T-helper 2 cell (primary cell): ENCODE measurements around the gene LRFN4.
A peak's percentile ranks its signal among the peaks of the same experiment; 100 is the strongest.

ENCODE experiments used
- DNase-seq, 5 experiments: peaks; one replicate each; pipeline versions ENCODE4 v3.0.0 to v3.0.0-alpha.2; 2012 to 2022

LRFN4 gene

DNA sequence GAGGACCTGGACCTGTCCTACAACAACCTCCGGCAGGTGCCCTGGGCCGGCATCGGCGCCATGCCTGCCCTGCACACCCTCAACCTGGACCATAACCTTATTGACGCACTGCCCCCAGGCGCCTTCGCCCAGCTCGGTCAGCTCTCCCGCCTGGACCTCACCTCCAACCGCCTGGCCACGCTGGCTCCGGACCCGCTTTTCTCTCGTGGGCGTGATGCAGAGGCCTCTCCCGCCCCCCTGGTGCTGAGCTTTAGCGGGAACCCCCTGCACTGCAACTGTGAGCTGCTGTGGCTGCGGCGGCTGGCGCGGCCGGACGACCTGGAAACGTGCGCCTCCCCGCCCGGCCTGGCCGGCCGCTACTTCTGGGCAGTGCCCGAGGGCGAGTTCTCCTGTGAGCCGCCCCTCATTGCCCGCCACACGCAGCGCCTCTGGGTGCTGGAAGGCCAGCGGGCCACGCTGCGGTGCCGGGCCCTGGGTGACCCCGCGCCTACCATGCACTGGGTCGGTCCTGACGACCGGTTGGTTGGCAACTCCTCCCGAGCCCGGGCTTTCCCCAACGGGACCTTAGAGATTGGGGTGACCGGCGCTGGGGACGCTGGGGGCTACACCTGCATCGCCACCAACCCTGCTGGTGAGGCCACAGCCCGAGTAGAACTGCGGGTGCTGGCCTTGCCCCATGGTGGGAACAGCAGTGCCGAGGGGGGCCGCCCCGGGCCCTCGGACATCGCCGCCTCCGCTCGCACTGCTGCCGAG is 1.5 kb downstream of the LRFN4 start:
- no peak for DNase-seq

DNA sequence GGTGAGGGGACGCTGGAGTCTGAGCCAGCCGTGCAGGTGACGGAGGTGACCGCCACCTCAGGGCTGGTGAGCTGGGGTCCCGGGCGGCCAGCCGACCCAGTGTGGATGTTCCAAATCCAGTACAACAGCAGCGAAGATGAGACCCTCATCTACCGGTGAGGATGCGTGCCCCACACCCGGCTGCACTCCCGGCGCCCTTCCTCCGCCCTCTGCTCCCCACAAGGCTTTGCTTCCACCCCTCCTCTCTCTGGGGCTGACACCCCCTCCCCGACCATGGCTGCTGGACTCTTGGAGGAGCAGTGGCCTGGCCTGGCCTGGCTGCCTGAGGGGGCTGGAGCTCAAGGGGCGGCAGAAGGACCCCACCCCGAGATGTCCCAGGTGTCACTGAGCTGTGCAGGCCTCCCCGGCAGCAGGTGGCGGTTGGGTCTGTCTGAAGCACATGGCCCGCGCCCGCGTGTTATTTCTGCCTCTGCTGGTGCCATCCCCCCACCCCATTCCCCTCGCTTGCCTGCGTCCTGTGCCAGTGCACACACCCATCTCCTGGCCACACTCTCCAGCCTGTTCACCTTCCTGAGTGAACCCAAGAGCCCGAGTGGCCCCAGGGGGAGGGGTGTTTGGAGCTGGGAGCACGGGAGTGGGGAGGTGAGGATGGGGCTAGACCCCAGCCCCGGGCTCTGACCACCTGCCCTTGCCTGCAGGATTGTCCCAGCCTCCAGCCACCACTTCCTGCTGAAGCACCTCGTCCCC is 2.2 kb downstream of the LRFN4 start:
- DNase-seq: no peak

DNA sequence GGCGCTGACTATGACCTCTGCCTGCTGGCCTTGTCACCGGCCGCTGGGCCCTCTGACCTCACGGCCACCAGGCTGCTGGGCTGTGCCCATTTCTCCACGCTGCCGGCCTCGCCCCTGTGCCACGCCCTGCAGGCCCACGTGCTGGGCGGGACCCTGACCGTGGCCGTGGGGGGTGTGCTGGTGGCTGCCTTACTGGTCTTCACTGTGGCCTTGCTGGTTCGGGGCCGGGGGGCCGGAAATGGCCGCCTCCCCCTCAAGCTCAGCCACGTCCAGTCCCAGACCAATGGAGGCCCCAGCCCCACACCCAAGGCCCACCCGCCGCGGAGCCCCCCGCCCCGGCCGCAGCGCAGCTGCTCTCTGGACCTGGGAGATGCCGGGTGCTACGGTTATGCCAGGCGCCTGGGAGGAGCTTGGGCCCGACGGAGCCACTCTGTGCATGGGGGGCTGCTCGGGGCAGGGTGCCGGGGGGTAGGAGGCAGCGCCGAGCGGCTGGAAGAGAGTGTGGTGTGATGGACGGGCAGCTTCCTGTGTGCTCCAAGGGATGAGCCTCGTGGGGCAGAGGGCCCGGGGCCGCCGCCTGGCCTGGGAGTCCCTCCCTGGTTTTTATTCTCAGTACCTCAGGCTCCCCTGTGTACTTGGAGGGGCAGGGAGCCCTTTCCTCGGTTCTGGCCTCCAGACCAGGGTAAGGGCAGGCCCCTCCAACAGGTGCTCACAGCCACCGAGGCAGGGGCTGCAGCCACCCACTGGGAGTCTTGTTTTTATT is 3.0 kb downstream of the LRFN4 start:
- DNase-seq: no peak

DNA sequence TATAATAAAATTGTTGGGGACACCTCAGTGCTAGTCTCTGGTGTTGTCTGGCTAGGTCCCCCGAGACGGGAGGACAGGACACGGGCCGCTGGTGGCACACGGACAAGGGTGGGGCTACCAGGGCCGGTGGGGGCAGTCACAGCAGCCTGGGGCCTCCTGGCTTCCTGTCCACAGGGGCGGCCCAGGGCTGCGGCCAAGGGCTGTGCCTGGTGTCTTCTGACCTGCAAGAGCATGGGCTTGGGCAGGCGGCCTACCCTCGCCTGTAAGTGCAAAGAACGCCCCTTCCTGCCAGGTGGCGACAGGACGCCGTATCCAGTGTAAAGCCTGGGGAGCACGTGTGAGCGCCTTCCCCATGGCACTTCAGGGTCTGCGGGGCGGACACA is 3.6 kb downstream of the LRFN4 start:
- no peak for DNase-seq

DNA sequence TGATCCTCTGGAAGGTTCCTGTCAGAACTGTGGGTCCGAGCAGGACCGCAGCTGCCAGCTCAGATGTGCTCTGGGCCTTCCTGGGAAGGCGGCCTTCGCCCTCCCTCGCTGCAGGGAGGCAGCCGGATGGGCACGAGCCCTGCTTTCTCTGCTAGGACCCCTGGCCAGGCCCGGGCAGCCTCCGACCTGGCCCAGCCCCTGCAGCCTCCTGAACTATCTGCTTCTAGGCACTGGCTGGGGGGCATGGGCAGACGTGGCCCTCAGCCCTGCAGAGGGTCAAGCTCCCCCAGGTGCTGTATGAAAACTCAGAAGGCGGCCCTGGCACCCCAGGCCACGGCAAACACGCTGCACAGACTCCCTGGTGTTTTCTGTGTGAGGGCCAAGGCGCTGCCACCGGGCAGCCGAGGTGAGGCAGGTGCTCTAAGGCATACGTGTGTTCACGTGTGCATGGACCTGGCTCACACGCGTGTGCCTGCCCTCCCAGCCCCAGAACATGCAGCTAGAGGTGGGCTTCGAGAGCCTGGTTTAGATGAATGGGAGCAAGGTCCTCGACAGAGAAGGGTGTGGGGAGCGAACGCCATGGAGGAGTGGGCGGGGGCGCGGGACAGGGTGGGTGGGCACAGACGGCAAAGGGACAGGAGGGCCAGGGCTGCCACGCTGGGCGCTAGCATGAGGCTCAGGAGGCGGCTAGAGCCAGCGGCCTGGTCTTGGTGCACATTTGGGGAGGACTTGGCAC is 4.3 kb downstream of the LRFN4 start:
- DNase-seq: no peak

DNA sequence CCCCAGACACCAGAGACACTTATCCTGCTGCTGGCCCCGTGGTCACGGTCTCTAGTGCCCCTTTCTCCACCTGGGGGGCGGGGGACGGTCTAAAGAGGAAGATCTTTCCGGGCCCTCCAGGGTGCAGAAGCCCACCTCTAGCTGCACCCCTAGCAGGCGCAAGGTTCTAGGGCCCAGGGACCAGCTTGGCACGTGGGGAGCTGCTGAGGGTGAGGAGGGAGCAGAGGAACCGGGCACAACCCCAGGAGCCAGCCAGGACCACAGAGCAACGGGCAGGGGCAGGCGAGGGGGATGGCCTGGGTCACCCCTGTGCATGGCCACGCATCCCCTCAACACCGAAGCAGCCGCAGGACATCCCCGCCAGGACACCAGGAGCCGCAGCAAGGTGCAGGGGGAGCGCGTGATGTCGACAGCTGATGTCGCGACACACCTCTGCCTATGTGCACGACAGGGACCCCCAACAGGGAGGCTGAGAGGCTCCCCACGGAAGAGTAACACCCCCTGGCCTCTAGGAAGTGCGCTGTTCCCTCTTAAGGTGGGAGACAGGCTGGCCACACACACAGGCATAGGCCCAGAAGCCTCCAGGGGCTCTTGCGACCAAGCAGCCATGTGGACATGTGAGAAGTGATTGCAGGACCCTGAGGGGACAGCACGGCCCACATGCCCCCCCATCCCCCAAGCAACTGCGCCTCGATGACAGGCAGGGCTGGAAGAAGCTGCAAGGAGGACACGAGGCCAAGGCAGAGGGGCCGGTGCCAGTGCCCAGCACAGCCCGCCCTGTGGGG is 5.1 kb downstream of the LRFN4 start:
- no peak for DNase-seq

DNA sequence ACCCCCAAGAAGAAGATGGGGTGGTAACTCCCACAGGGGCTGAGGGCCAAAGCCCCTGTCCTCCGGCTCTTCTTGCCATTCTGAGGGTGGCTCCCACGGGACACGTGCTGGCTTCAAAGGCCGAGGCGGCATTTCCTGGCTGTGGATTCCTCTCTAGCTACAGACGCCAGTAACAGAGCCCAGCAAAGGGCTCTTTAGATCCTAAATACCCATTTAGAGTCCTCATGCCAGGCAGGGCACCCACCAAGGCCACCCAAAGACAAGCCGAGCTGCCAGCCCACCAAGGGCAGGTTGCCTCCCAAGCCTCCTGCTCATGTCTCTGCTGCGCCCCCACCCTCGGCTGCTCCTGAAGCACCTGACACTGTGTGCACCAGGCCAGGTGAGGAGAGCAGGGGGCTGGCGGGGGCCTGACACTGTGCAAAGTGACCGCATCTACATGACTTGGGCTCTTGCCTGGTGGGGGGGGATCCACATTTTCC is 5.7 kb downstream of the LRFN4 start:
- DNase-seq: no peak

DNA sequence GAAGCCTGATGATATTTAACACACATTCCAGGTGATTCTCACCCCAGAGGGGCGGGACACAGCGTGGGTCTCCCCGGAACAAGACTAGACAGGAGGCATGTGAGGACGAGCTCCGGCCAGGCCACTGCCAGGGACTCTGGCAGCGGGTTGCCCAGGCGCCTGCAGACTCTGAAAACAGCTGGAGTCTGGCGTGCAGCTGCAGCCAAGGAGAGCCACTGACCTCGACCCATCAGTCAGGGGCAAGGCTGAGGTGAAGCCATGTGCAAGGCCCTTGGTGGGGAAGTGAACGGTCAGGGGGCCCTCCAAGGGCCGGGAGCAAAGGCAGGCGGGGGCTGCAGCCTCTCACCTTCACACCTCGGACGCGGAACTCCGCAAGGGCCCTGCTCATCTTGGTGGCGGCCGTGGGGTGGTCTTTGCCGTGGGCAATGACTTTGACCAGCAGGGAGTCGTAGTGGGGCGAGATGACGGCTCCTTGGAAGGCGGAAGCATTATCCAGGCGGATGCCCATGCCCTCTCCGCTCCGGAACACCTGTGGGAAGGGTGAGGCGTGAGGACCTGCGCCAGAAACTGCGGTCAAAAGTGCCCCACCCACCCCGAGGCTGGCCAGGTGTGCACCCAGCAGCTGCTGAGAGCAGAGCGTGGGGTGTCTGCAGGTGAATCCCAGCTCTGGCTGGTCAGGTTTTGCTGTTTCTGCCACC is 6.7 kb downstream of the LRFN4 start:
- no peak for DNase-seq

DNA sequence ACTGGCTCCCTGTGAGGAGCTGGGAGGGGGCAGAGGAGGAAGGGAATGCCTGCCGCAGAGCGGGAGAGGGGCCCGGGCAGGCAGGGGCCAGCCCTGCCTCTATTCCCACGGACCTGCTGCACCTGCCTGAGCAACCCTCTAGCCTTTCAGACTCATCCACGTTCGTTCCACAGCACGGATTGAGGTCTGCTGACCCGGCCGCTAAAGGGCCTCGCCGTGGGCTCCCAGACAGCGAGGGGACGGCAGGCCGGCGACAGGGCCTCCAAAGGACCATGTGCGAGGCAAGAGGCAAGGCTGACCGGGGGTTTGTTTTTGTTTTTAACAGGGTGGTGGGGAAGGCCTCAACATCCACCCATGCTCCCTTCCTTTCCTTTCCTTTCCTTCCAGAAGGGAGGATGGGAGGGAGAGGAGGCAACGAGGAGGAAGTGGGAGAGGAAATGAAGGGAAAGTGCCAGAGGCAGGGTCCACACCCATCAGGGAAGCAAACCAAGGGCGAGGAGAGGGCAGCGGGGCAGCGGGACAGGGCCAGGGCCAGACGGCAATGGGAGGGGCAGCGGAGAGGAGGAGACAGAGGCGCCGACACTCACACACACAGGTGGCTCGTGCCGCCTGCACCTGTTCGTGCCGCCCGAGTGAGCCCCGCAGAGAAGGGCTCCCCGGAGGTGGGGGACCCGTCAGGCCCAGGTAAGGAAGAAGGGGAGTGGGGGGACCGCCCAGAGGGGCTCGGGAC is 7.5 kb downstream of the LRFN4 start:
- DNase-seq: no peak

DNA sequence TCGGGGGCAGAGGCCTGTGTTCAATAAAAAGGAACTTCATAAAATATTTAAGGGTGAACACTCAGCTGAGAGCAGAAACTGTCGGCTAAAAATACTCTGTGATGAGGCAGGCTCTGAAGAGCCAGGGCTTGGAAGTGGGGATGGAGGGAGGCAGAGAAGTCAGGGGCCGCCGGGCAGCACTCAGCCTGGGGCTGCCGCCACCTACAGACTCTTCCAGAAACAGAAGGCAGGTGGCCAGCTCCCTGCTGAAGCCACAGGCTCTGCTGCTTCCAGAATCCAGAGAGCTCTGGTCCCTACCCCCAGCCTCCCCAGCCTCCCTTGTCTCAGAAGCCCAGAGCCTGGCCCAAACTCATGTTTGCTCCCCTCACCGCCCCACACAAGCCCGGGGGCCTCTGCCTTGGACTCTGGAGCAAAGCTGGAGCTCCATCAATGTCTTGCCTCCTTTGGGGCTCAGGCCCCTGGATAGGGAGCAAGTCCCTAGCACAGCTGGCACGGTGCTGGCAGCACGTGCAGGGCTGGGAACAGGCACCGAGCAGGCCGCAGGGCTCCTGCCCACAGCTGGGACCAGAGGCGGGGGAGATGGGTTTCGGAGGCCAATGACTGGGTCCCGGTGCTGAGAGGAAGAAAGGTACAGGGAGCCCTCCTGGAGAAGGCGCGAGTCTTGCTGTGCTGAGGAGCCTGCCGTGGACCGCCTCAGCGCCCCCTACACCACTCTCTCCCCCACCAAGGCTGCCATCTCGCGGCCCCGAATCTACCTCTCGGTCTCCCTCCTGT is 8.2 kb downstream of the LRFN4 start:
- no peak for DNase-seq

DNA sequence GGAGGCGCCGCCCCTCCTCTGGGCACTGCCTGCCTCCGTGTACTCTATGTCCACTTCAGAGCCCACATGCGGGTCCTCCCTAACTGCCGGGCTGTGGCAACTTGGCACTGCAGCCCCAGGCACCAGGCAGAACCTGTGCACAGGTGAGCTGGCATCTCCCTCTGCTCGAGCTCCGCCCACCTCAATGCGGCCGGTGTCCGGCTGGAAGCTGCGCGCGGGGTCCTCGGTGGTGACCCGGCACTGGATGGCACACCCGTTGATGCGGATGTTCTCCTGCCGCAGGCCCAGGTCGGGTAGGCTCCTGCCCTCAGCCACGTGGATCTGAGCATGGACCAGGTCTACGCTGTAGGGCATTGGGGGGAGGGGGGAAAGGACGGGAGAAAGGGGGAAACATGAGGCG is 9.1 kb downstream of the LRFN4 start:
- DNase-seq: no peak

DNA sequence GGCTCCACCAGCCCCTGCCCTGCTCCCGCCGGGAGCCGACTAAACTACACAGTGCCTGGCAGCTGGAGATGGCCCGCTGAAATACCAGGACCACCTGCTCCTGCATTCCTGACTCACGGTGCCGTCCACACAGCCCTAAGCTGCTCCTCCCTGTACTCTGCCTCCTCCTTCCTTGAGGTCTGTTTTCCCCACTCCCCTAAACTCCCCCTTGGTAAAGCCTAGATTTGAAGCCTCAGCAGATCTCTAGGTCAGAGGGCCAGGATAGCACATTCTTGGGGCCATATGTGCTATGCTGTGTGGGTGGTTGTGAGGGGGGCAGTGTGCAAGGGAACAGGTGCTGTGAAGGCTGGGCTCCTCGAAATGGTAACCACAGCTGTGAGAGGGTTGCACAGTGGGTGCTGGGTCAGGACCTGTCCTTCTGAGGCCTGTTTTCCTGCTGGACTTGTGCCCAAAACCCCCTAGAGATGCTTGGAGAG is 9.7 kb downstream of the LRFN4 start:
- no peak for DNase-seq

DNA sequence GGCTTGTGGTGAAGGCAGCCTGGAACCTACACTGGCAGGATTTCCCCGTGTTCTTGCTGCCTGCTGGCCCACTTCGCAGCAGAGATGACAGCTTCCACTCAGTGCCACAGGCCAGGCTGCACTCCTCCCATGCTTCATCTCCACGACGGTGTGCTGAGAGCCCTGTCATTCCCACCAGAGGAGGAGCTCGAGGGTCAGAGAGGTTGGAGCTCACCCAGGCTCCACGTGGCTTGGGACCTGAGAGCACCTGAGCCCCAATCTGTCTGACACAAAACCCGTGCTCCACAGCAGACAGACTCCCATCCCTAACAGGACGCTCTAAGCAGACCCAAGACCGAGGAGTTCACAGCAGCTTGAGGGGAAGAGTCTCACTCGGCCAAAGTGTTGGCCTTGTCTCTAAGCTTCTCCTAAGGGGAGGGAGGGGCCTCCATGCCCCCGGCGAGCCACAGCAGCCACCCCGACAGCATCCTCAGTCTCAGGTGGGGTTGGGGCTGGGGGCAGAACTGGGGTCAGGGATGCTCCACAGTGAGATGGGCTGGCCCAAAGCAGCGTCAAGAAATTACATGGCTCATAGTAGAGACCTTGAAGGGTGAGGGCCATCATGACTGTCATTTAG is 10.7 kb downstream of the LRFN4 start:
- no peak for DNase-seq

DNA sequence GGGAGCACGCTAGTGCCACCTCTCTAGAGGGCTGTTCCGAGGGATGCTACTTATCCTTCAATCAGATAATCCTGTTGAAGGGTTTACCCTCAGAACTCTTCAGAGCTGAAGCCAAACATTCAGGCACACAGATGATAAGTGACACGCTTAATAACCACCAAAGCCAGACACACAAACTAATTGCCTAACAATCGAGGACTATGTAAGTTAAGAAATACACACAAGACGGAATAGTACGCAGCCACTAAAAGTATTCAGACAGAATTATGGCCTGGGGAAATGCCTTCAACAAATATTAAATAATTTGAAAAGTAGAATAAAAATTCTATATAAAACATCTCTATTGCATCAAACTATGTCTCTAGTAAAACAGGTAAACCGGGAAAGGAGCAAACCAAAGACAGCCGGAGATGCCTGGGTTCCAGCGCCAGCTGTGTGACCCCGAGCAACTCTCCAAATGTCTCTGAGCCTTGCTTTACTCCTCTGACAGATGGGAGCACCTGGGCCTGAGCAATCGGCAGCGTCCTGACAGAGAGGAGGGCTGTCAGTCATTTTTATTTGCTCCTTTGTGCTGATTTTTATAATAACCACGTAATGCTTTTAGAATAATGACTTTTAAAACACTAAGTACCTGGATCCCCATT is 11.3 kb downstream of the LRFN4 start:
- no peak for DNase-seq

DNA sequence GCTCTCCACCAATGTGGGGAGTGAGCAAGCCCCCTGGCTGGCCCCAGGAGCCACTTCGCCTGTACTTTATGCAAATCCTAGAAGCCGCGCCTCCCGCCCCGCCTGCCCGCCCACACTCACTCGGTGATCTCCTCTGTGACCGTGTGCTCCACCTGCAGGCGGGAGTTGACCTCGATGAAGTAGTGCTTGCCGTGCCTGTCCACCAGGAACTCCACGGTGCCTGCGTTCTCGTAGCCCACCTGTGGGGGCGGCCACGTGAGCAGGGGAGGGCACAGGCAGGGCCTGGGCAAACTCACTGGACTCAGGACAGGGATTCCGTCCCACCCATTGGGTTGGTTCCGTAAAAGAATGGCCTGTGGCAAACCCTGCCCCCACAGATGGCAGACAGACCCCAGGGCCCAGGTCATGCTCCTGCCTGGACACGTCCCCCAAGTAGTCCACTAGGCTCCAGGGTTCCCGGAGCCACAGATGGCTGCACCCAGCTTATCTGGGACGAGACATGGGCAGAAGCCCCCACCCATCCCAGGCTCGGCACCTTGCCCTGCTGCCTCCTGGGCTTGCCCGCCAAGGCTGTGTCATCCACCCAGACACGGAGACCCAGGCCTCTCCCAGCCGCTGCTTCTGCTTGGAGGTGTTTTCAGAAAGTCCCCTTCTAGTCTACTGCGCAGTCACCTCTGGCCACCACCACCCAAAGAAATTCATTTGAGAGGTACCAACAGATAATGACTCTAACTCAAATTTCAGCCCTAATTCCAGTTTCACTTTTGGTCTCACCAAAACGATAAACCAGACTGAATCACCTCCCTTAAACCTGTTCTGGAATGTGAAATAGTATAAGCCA is 12.1 kb downstream of the LRFN4 start:
- peak; percentile 50 to 83 (median 75) for DNase-seq

DNA sequence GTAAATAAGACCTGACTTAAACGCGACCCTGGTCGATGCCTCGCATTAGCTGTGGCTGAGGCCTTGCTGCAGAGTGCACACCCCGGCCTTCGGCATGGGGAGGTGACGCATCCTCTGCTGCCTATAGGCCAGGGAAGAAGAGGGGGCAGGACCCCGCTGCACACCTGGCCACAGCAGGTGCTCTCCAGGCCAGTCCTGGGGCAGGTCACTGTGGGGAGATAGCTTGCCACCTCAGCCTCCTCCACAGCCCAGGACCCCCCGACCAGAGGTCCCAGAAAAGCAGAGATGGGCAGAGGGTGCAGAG is 12.7 kb downstream of the LRFN4 start:
- DNase-seq: no peak

DNA sequence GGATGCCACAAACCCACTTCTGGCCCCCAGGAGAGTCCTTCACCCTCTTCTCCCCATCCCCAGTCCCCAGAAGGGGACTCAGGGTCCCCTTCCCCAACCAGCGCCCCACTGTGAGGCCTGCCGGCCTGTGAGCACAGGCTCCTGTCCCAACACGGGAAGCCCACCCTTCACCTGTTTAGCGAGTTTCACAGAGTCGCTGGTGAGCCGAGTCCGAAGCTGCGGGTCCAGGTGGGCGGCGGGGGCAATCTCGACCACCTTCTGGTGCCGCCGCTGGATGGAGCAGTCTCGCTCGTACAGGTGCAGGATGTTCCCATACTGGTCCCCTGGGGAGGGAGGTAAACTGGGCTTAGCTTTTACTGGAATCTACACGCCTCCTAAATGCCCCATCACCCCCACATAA is 13.3 kb downstream of the LRFN4 start:
- DNase-seq: no peak
